ENCODE results near the gene KRT6B. TPM values are rescaled to one million over a fixed set of nuclear protein-coding genes. Genes with fewer than 3 reads are reported as not detected.

KRT6B gene
- total RNA-seq, 3 donors from 2014 or later (not counting 1 experiment from before 2014, with no cell fraction given) = not detected

DNA sequence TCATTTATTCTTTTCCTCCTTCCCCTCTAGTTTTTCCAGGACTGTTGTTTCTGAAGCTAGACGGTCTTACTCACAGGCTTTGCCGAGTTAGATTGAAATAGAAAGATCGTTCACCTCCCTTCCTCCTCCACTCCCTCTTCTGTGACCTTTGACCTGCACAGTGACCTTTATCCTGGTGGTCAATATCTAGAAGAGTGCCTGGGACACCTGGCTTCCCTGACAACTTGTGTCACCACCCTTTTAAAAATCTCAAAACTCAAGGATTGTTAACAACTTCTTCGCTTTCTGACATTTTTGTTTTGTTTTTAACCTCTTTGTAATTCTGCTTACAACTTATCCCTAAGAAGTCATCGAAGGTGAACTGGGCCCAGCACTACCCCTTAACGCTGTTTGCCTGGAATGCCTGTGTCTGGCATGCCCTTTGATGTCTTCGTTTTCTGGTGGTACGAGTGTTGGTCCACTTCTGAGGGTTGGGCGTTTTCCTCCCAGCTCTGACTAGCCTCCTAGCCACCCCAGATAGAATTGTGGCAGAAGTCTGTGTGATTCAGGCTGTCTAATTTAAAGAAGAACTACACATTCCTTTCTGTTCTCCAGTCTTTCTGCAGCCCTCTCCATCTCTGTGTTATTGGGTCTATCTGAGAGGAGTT lies 15.0 kb downstream of the KRT6B start:
- Histone ChIP-seq H3K36me3 (ENCODE audit: control insufficient read depth, insufficient read depth, low read length) (no peaks in the 10 kb centered on the region), H3K4me1 (ENCODE audit: control insufficient read depth, insufficient read depth, low read length) (no peaks in the 10 kb centered on the region), H3K4me3 (ENCODE audit: low read length) (no peak overlapping the region), H3K27me3 (ENCODE audit: control insufficient read depth, insufficient read depth, low read length) (no peaks in the 10 kb centered on the region), H3K9me3 (ENCODE audit: control insufficient read depth, insufficient read depth, low read length) (no peaks in the 10 kb centered on the region), H3K27ac (ENCODE audit: low read length) (no peak overlapping the region)
- no peak for DNase-seq
- 81% methylated on average over 9 of the region's 9 CpGs for WGBS (ENCODE audit: insufficient coverage)
- no peaks in the 10 kb centered on the region for H3K4me1 Mint-ChIP-seq
- no peak overlapping the region for H3K27ac Mint-ChIP-seq
- no peaks in the 10 kb centered on the region for H3K9me3 Mint-ChIP-seq
- H3K27me3 Mint-ChIP-seq (ENCODE audit: low read depth in 2 of 2) = peaks cover 31 to 45% of the 10 kb centered on the region in 2 donors
- intact Hi-C loops (cut with micrococcal nuclease) = no loop called here
- ATAC-seq = no peak
- no peaks in the 10 kb centered on the region for H3K36me3 Mint-ChIP-seq
- TF ChIP-seq, protein P1, sequence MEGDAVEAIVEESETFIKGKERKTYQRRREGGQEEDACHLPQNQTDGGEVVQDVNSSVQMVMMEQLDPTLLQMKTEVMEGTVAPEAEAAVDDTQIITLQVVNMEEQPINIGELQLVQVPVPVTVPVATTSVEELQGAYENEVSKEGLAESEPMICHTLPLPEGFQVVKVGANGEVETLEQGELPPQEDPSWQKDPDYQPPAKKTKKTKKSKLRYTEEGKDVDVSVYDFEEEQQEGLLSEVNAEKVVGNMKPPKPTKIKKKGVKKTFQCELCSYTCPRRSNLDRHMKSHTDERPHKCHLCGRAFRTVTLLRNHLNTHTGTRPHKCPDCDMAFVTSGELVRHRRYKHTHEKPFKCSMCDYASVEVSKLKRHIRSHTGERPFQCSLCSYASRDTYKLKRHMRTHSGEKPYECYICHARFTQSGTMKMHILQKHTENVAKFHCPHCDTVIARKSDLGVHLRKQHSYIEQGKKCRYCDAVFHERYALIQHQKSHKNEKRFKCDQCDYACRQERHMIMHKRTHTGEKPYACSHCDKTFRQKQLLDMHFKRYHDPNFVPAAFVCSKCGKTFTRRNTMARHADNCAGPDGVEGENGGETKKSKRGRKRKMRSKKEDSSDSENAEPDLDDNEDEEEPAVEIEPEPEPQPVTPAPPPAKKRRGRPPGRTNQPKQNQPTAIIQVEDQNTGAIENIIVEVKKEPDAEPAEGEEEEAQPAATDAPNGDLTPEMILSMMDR (IDR thresholded peaks at IDR 0.05) = no peak
- no peak overlapping the region for H3K4me3 Mint-ChIP-seq

DNA sequence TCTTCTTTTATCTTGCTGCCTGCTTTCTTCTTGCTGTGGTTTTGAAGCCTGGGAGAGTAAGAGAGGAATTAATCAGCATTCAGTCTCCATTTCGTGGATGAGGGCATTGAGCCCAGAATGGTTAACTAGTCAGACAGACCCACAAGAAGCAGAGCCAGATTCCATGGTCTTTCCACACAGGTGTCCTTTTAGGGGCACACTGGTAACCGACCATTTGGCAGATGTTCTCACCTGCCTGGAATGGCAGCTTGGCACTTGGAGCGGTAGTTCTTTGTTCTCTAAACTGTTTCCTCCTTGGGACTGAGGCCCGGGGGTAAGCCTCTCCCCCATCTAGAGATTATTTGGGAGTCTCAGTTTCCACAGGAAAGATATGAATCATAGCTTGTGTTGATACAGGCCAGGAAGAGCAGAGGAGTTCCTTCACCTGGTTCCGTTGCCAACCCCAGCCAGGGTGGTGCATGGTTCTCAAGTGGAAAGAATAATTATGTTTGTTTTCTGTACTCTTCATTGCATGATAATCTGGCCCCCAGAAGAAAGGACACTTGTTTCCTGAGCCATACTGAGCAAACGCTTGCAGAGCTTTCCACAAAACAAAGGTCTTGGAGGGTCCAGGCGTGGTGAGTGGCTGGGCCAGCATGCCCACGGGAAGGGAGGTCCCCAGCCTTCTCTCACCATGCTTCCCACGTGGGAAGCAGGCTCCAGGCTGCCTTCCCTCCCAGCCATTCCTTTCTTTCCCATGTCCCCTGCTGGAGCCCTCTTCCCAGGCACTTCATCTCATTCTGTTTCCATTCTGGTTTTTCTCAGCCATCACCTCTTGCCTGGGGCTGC lies 15.7 kb downstream of the KRT6B start:
- 68% methylated on average over 9 of the region's 9 CpGs for WGBS (ENCODE audit: insufficient coverage)
- Mint-ChIP-seq H3K4me3 (no peak overlapping the region), H3K27me3 (ENCODE audit: low read depth in 2 of 2) (peaks cover 32 to 42% of the 10 kb centered on the region in 2 donors)

DNA sequence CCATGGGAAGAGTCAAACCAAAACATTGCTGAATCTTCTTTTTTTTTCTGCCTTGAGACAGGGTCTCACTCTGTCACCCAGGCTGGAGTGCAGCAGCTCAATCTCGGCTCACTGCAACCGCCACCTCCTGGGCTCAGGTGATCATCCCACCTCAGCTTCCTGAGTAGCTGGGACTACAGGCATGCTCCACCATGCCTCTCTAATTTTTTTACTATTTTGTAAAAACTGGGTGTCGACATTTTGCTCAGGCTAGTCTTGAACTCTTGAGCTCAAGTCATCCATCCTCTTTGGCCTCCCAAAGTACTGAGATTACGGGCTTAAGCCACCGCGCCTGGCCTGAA lies 16.3 kb downstream of the KRT6B start:
- TF ChIP-seq, protein P1 (IDR thresholded peaks at IDR 0.05) = no peak
- Mint-ChIP-seq H3K27me3 (ENCODE audit: low read depth in 2 of 2) (peaks cover 29 to 45% of the 10 kb centered on the region in 2 donors), H3K9me3 (no peaks in the 10 kb centered on the region), H3K27ac (no peak overlapping the region), H3K4me1 (no peaks in the 10 kb centered on the region), H3K4me3 (no peak overlapping the region), H3K36me3 (no peaks in the 10 kb centered on the region)
- DNase-seq (no peak), ATAC-seq (no peak)
- H3K36me3 ChIP-seq (ENCODE audit: control insufficient read depth, insufficient read depth, low read length) = no peaks in the 10 kb centered on the region
- no peaks in the 10 kb centered on the region for H3K4me1 ChIP-seq (ENCODE audit: control insufficient read depth, insufficient read depth, low read length)
- H3K27me3 ChIP-seq (ENCODE audit: control insufficient read depth, insufficient read depth, low read length) = peaks cover 2% of the 10 kb centered on the region
- H3K9me3 ChIP-seq (ENCODE audit: control insufficient read depth, insufficient read depth, low read length) = no peaks in the 10 kb centered on the region
- intact Hi-C loops (cut with micrococcal nuclease) = no loop called here
- WGBS (ENCODE audit: insufficient coverage) = 87% methylated on average over 6 of the region's 6 CpGs
- H3K27ac ChIP-seq (ENCODE audit: low read length) = no peak overlapping the region
- no peak overlapping the region for H3K4me3 ChIP-seq (ENCODE audit: low read length)

More for the DNA sequence above, 15.7 kb downstream of the KRT6B start:
- no peaks in the 10 kb centered on the region for H3K4me1 ChIP-seq (ENCODE audit: control insufficient read depth, insufficient read depth, low read length)
- H3K27me3 ChIP-seq (ENCODE audit: control insufficient read depth, insufficient read depth, low read length) = peaks cover 2% of the 10 kb centered on the region
- H3K27ac ChIP-seq (ENCODE audit: low read length) = no peak overlapping the region
- no peaks in the 10 kb centered on the region for H3K9me3 ChIP-seq (ENCODE audit: control insufficient read depth, insufficient read depth, low read length)
- no peak for ATAC-seq
- H3K36me3 ChIP-seq (ENCODE audit: control insufficient read depth, insufficient read depth, low read length) = no peaks in the 10 kb centered on the region
- Mint-ChIP-seq H3K4me1 (no peaks in the 10 kb centered on the region), H3K36me3 (no peaks in the 10 kb centered on the region), H3K27ac (no peak overlapping the region), H3K9me3 (no peaks in the 10 kb centered on the region)
- intact Hi-C loops (cut with micrococcal nuclease) = no loop called here
- H3K4me3 ChIP-seq (ENCODE audit: low read length) = no peak overlapping the region
- DNase-seq = no peak
- TF ChIP-seq, protein P1 (IDR thresholded peaks at IDR 0.05) = no peak
